H1 (cell line): ENCODE measurements around the gene PDLIM4. TPM values are rescaled to one million over a fixed set of nuclear protein-coding genes. Genes with fewer than 3 reads are reported as not detected.

Experiments
- CTCF ChIA-PET: fragments of 300-600 bp; sonication (Branson Sonifier 250); formaldehyde crosslinking; loops from one replicate; lab custom pipeline; 2021; ENCODE audit not compliant: partially characterized antibody; lab: Charles Lee
- POLR2A ChIA-PET: fragments of 300-600 bp; sonication (Branson Sonifier 250); formaldehyde crosslinking; loops from one replicate; lab custom pipeline; 2021; ENCODE audit warnings: inconsistent platforms; ENCODE audit not compliant: partially characterized antibody; lab: Charles Lee
- DNase-seq, 2 experiments: peaks; one replicate each; pipeline versions ENCODE4 v3.0.0 to v3.0.0-alpha.2; 2010 to 2022; ENCODE audit warnings: low spot score in 2 of 2, low read depth in 1 of 2, mixed read lengths in 1 of 2
- FAIRE-seq: peaks from 2 replicates; lab custom pipeline; 2011; peaks lifted over from hg19 to GRCh38; lab: Jason Lieb, UNC
- H2AFZ ChIP-seq: 2 replicates; pipeline ENCODE4 v1.8.1; 2012; ENCODE audit warnings: low read length, inconsistent platforms
- H2AK5ac ChIP-seq: 2 replicates; pipeline ENCODE4 v1.6.1; 2013; ENCODE audit warnings: low read depth, low read length
- H2BK120ac ChIP-seq: replicated peaks from 2 replicates; pipeline ENCODE3; 2013; ENCODE audit warnings: low read depth, low read length, inconsistent platforms
- H2BK12ac ChIP-seq: 2 replicates; pipeline ENCODE4 v1.6.1; 2013; ENCODE audit warnings: low read depth, low read length
- H2BK15ac ChIP-seq: 2 replicates; pipeline ENCODE4 v1.6.1; 2013; ENCODE audit warnings: low read length
- H2BK20ac ChIP-seq: 2 replicates; pipeline ENCODE4 v1.6.1; 2013; ENCODE audit warnings: low read length
- H2BK5ac ChIP-seq: 2 replicates; pipeline ENCODE4 v1.6.1; 2013; ENCODE audit warnings: low read depth, low read length
- H3K14ac ChIP-seq: 2 replicates; pipeline ENCODE4 v1.6.1; 2013; ENCODE audit warnings: inconsistent platforms; ENCODE audit not compliant: insufficient read length
- H3K18ac ChIP-seq: 2 replicates; pipeline ENCODE4 v1.6.1; 2013; ENCODE audit warnings: low read length; ENCODE audit errors: extremely low read depth
- H3K23ac ChIP-seq: 2 replicates; pipeline ENCODE4 v1.6.1; 2013; ENCODE audit warnings: inconsistent platforms; ENCODE audit not compliant: insufficient read length
- H3K23me2 ChIP-seq: 2 replicates; pipeline ENCODE4 v1.6.1; 2013; ENCODE audit warnings: low read depth, low read length
- H3K27ac ChIP-seq: 2 replicates; pipeline ENCODE4 v1.6.1; 2011; ENCODE audit warnings: low read depth, low read length, inconsistent platforms
- H3K27me3 ChIP-seq, 4 experiments: replicated peaks in 1 of 4; 1 replicate in 1 of 4; 2 replicates in 3 of 4; pipeline versions ENCODE4 v1.6.1 to v1.8.1; 2011 to 2013; ENCODE audit warnings: low read length in 3 of 4, mild to moderate bottlenecking in 3 of 4, inconsistent platforms in 2 of 4, mixed read lengths in 2 of 4, moderate library complexity in 1 of 4; ENCODE audit not compliant: control insufficient read depth in 3 of 4, insufficient read depth in 3 of 4; ENCODE audit errors: extremely low read depth in 1 of 4
- H3K36me3 ChIP-seq, 4 experiments: 2 replicates each; pipeline versions ENCODE4 v1.6.1 to v1.8.1; 2011 to 2013; ENCODE audit warnings: mild to moderate bottlenecking in 4 of 4, low read length in 3 of 4, moderate library complexity in 2 of 4, control low read depth in 1 of 4, inconsistent platforms in 1 of 4; ENCODE audit not compliant: insufficient read depth in 4 of 4, control insufficient read depth in 2 of 4
- H3K4ac ChIP-seq: replicated peaks from 2 replicates; pipeline ENCODE3; 2013; ENCODE audit warnings: low read length, low read depth, mixed read lengths, inconsistent platforms; ENCODE audit not compliant: insufficient read length
- H3K4me1 ChIP-seq, 4 experiments: replicated peaks in 1 of 4; 1 replicate in 1 of 4; 2 replicates in 3 of 4; pipeline versions ENCODE4 v1.6.1 to v1.8.1; 2011 to 2013; ENCODE audit warnings: low read length in 3 of 4, inconsistent platforms in 2 of 4, mixed read lengths in 1 of 4; ENCODE audit not compliant: insufficient read depth in 4 of 4, control insufficient read depth in 3 of 4
- H3K4me2 ChIP-seq, 2 experiments: 2 replicates each; pipeline versions ENCODE4 v1.6.1 to v1.8.1; 2011 to 2013; ENCODE audit warnings: low read depth in 2 of 2, low read length in 2 of 2, control low read depth in 1 of 2, inconsistent platforms in 1 of 2, mild to moderate bottlenecking in 1 of 2; ENCODE audit not compliant: insufficient read depth in 1 of 2
- H3K4me3 ChIP-seq, 4 experiments: fragments of 200-600, 300-600 bp in 1 of 4; sonication (generic), shearing (Covaris generic), sonication (Bioruptor Twin) in 1 of 4; 2 replicates each; pipeline versions ENCODE4 v1.5.1 to v1.8.1; 2011 to 2016; ENCODE audit warnings: low read length in 4 of 4, low read depth in 3 of 4, control low read depth in 2 of 4, inconsistent platforms in 2 of 4, mild to moderate bottlenecking in 2 of 4, mixed read lengths in 1 of 4, moderate library complexity in 1 of 4; ENCODE audit not compliant: insufficient read depth in 2 of 4; ENCODE audit errors: extremely low read depth in 1 of 4
- H3K56ac ChIP-seq: replicated peaks from 2 replicates; pipeline ENCODE3; 2013; ENCODE audit warnings: low read depth, mild to moderate bottlenecking, mixed read lengths, low read length, inconsistent platforms; ENCODE audit not compliant: insufficient read length
- H3K79me1 ChIP-seq: 2 replicates; pipeline ENCODE4 v1.6.1; 2013; ENCODE audit warnings: low read depth, low read length, control low read depth
- H3K79me2 ChIP-seq, 2 experiments: 2 replicates each; pipeline versions ENCODE4 v1.6.1 to v1.8.1; 2012 to 2013; ENCODE audit warnings: low read length in 2 of 2, mild to moderate bottlenecking in 2 of 2, inconsistent platforms in 1 of 2; ENCODE audit not compliant: insufficient read depth in 2 of 2, control insufficient read depth in 1 of 2
- H3K9ac ChIP-seq, 4 experiments: replicated peaks in 1 of 4; 1 replicate in 1 of 4; 2 replicates in 3 of 4; pipeline versions ENCODE4 v1.6.1 to v1.8.1; 2011 to 2013; ENCODE audit warnings: low read depth in 3 of 4, low read length in 3 of 4, control low read depth in 2 of 4, mild to moderate bottlenecking in 2 of 4, moderate library complexity in 2 of 4, inconsistent platforms in 1 of 4; ENCODE audit errors: extremely low read depth in 1 of 4
- H3K9me3 ChIP-seq, 2 experiments: 2 replicates each; pipeline versions ENCODE4 v1.6.1 to v1.8.1; 2012 to 2013; ENCODE audit warnings: mild to moderate bottlenecking in 2 of 2, moderate library complexity in 2 of 2, control low read depth in 1 of 2, inconsistent platforms in 1 of 2, low read depth in 1 of 2, low read length in 1 of 2, mixed read lengths in 1 of 2; ENCODE audit not compliant: insufficient read depth in 2 of 2
- H4K20me1 ChIP-seq, 2 experiments: replicated peaks in 1 of 2; 2 replicates each; pipeline versions ENCODE3 to v1.8.1; 2011 to 2013; ENCODE audit warnings: inconsistent platforms in 2 of 2, low read length in 2 of 2, mild to moderate bottlenecking in 1 of 2; ENCODE audit not compliant: insufficient read depth in 2 of 2, control insufficient read depth in 1 of 2
- H4K5ac ChIP-seq: 2 replicates; pipeline ENCODE4 v1.6.1; 2013; ENCODE audit warnings: low read length, low read depth, mixed read lengths, inconsistent platforms; ENCODE audit not compliant: insufficient read length
- H4K8ac ChIP-seq: 2 replicates; pipeline ENCODE4 v1.8.0; 2013; ENCODE audit warnings: mild to moderate bottlenecking, moderate library complexity, low read length, inconsistent platforms; ENCODE audit not compliant: insufficient read depth; ENCODE audit errors: extremely low read depth
- H4K91ac ChIP-seq: replicated peaks from 2 replicates; pipeline ENCODE3; 2013; ENCODE audit warnings: low read length, mixed read lengths, inconsistent platforms; ENCODE audit not compliant: insufficient read length
- BRCA1 ChIP-seq: IDR thresholded peaks from 2 replicates; pipeline ENCODE4 v1.6.1; 2012; ENCODE audit warnings: low read depth, low read length, improper control_type of control experiment
- CEBPB ChIP-seq: IDR thresholded peaks from 2 replicates; pipeline ENCODE4 v1.6.1; 2012; ENCODE audit warnings: low read depth, low read length
- EGR1 ChIP-seq: IDR thresholded peaks from 2 replicates; pipeline ENCODE4 v1.6.1; 2011; ENCODE audit warnings: low read depth, low read length, borderline replicate concordance
- FOSL1 ChIP-seq: IDR thresholded peaks from 2 replicates; pipeline ENCODE4 v1.6.1; 2011; ENCODE audit warnings: mild to moderate bottlenecking, low read depth, low read length, moderate library complexity; ENCODE audit not compliant: insufficient read depth
- HDAC6 ChIP-seq: IDR thresholded peaks from one replicate; pipeline ENCODE4 v1.7.1; 2012; ENCODE audit warnings: low read depth, mild to moderate bottlenecking, inconsistent platforms, low read length, moderate library complexity
- JUN ChIP-seq: IDR thresholded peaks from 2 replicates; pipeline ENCODE4 v1.6.1; 2011; ENCODE audit warnings: low read depth, mild to moderate bottlenecking, improper control_type of control experiment, low read length
- KDM1A ChIP-seq: fragments of 200-600, 300-600 bp; sonication (generic); IDR thresholded peaks from 2 replicates; pipeline ENCODE4 v1.7.1; 2016; ENCODE audit warnings: mild to moderate bottlenecking, low read length, borderline replicate concordance
- PHF8 ChIP-seq: fragments of 200-600 bp; sonication (generic); conservative IDR thresholded peaks from 2 replicates; pipeline ENCODE4 v1.7.1; 2012; ENCODE audit warnings: low read depth, mild to moderate bottlenecking, inconsistent platforms, low read length, moderate library complexity
- SIRT6 ChIP-seq: IDR thresholded peaks from one replicate; pipeline ENCODE4 v1.7.1; 2012; ENCODE audit warnings: low read length, inconsistent platforms
- SRF ChIP-seq: IDR thresholded peaks from 2 replicates; pipeline ENCODE4 v1.6.1; 2011; ENCODE audit warnings: mild to moderate bottlenecking, low read depth, low read length, moderate library complexity
- USF2 ChIP-seq: IDR thresholded peaks from 2 replicates; pipeline ENCODE4 v1.6.1; 2011; ENCODE audit warnings: low read length, improper control_type of control experiment
- WGBS, 2 experiments: shearing (Covaris generic) in 1 of 2; methylation state at CpG; one replicate each; pipeline versions ENCODE4 v1.1.6 to v1.1.7; 2013 to 2015; ENCODE audit warnings: low lambda C conversion rate in 2 of 2, mixed read lengths in 2 of 2, inconsistent platforms in 1 of 2, low coverage in 1 of 2, missing lambda C conversion rate in 1 of 2; ENCODE audit not compliant: insufficient replicate concordance in 2 of 2, insufficient coverage in 1 of 2, insufficient read length in 1 of 2; ENCODE audit errors: extremely low coverage in 1 of 2, missing lambda C conversion rate in 1 of 2; 5-methylcytosine and 5-hydroxymethylcytosine counted together
- polyA plus RNA-seq, 7 experiments: library from polyadenylated mRNA; depleted of rRNA in 3 of 7; stranded (reverse) in 5 of 7; unstranded in 2 of 7; fragments of >200 nt in 5 of 7; fragments of 200-250 nt in 2 of 7; gene quantifications; 1 replicate in 5 of 7; 2 replicates in 1 of 7; 4 replicates in 1 of 7; pipeline versions ENCODE4 v1.2.1 to v1.2.3, GENCODE V29; 2011 to 2013; ENCODE audit warnings: missing spikeins in 2 of 7, mixed read lengths in 2 of 7
- total RNA-seq: library from RNA; stranded (reverse); fragmentation: NEBNext Ultra II Directional; extraction: Animal tissue kit (Norgen Biotek cat#: 25700); gene quantifications from 2 replicates; pipeline ENCODE4 v1.2.1, GENCODE V29; 2021

PDLIM4 gene
- total and polyA plus RNA-seq, 2 of the 8 experiments (the other 6 are each of a cell fraction or from before 2014, with no cell fraction given), result 10.7 to 29.1 TPM

- no peak for DNase-seq
- no peak overlapping the region for H2BK120ac ChIP-seq
- no peak for FAIRE-seq
- no peak overlapping the region for H4K91ac ChIP-seq
- no peaks in the 10 kb centered on the region for H3K79me1 ChIP-seq
- no peak overlapping the region for H3K4me3 ChIP-seq
- no peak overlapping the region for H3K56ac ChIP-seq
- H2AFZ ChIP-seq, result no peak overlapping the region
- no peaks in the 10 kb centered on the region for H3K23me2 ChIP-seq
- no peak overlapping the region for H4K5ac ChIP-seq
- 82% methylated on average over 11 of the region's 11 CpGs; no CpG with 5 or more reads in 1 of the 2 experiments for WGBS, 2 experiments
- no peak overlapping the region for H2BK5ac ChIP-seq
- no peaks in the 10 kb centered on the region for H3K36me3 ChIP-seq
- H3K9me3 ChIP-seq, result no peaks in the 10 kb centered on the region
- H4K8ac ChIP-seq, result no peak overlapping the region
- no peaks in the 10 kb centered on the region; a peak in 1 of 7 replicates for H3K27me3 ChIP-seq
- H3K79me2 ChIP-seq, result no peaks in the 10 kb centered on the region
- no peak overlapping the region for H2BK15ac ChIP-seq
- H3K23ac ChIP-seq, result no peak overlapping the region
- no peak overlapping the region for H3K14ac ChIP-seq
- H2AK5ac ChIP-seq, result no peak overlapping the region
- CTCF ChIA-PET, result interaction anchor here (1.0 to 1.6 kb wide), 5 partner anchors 8 to 64 kb away, joined by 3 to 7 read pairs (median 3); no protein-coding TSS in a partner anchor
- H2BK12ac ChIP-seq, result no peak overlapping the region
- no peak overlapping the region for H3K4ac ChIP-seq
- no peak overlapping the region for H3K18ac ChIP-seq
- peaks cover 0 to 2% (median 0%) of the 10 kb centered on the region in 4 experiments; a peak in 1 of 7 replicates for H3K4me1 ChIP-seq
- H4K20me1 ChIP-seq, result no peaks in the 10 kb centered on the region
- no peak overlapping the region for H2BK20ac ChIP-seq
- H3K4me2 ChIP-seq, result no peak overlapping the region
- POLR2A ChIA-PET, result interaction anchor here (0.9 to 1.1 kb wide), 3 partner anchors 8 to 51 kb away, joined by 3 read pairs; partner anchors contain the start of gene SLC22A4
- no peak overlapping the region for H3K27ac ChIP-seq
- no peak overlapping the region for H3K9ac ChIP-seq
- TF ChIP-seq JUN, result no peak
- TF ChIP-seq SRF, result no peak
- TF ChIP-seq KDM1A, result no peak
- no peak for TF ChIP-seq CEBPB
- no peak for TF ChIP-seq FOSL1
- no peak for TF ChIP-seq HDAC6
- TF ChIP-seq SIRT6, result no peak
- no peak for TF ChIP-seq EGR1
- no peak for TF ChIP-seq PHF8
- no peak for TF ChIP-seq USF2
- no peak for TF ChIP-seq BRCA1
Measured at GRCh38 chr5:132301344-132302271, 44.1 kb downstream of the PDLIM4 start.
